HepG2 (cell line): ENCODE results near the gene HOXA13. TPM values are rescaled to one million over a fixed set of nuclear protein-coding genes. Genes with fewer than 3 reads are reported as not detected.

ENCODE experiments used
- ATAC-seq: fragments of 200-7000 bp; cut with Tn5 transposase; 3 replicates; pipeline ENCODE4 v1.9.1; 2020; ENCODE audit warnings: mild to moderate bottlenecking, moderate library complexity
- BruUV-seq: library from RNA; stranded (reverse); fragments of 400-500 nt; replicated peaks from 2 replicates; lab custom pipeline; 2021; lab: Mats Ljungman, UMichigan
- CTCF ChIA-PET: fragments of 300-600 bp; formaldehyde crosslinking; extraction: SDS; loops from one replicate; lab custom pipeline; 2021; ENCODE audit warnings: low total read pairs, inconsistent platforms, low intra/inter-chr PET ratio; lab: Yijun Ruan, JAX
- POLR2A ChIA-PET: fragments of 350-600 bp; sonication (Branson Sonifier 250); formaldehyde crosslinking; loops from one replicate; lab custom pipeline; 2020; ENCODE audit warnings: antibody characterized with exemption, inconsistent platforms; lab: Yijun Ruan, JAX
- DNase-seq: peaks from one replicate; pipeline ENCODE4 v3.0.0-alpha.2; 2015; ENCODE audit warnings: low spot score
- FAIRE-seq: peaks from 3 replicates; lab custom pipeline; 2011; peaks lifted over from hg19 to GRCh38; lab: Jason Lieb, UNC
- H2AFZ ChIP-seq: one replicate; pipeline ENCODE4 v1.6.1; 2011; ENCODE audit warnings: low read length, inconsistent platforms
- H3K27ac ChIP-seq: fragments of 300-600 bp; 3 replicates; pipeline ENCODE4 v1.8.0; 2011; ENCODE audit warnings: mixed run types, mild to moderate bottlenecking, mixed read lengths, low read length, inconsistent platforms; ENCODE audit not compliant: insufficient read depth; ENCODE audit errors: extremely low read length
- H3K27me3 ChIP-seq, 2 experiments: fragments of 200-600 bp in 1 of 2; 2 replicates in 1 of 2; 3 replicates in 1 of 2; pipeline versions ENCODE4 v1.6.0 to v1.8.0; 2011; ENCODE audit warnings: low read length in 2 of 2, mild to moderate bottlenecking in 2 of 2, moderate library complexity in 2 of 2, inconsistent platforms in 1 of 2; ENCODE audit not compliant: insufficient read depth in 2 of 2, control insufficient read depth in 1 of 2
- H3K36me3 ChIP-seq, 2 experiments: fragments of 200-600 bp in 1 of 2; replicated peaks in 1 of 2; 2 replicates in 1 of 2; 3 replicates in 1 of 2; pipeline versions ENCODE4 v1.5.1 to v1.8.0; 2011; ENCODE audit warnings: low read length in 2 of 2, inconsistent platforms in 1 of 2; ENCODE audit not compliant: insufficient read depth in 2 of 2, control insufficient read depth in 1 of 2
- H3K4me1 ChIP-seq: 2 replicates; pipeline ENCODE4 v1.5.1; 2012; ENCODE audit warnings: low read length, inconsistent platforms; ENCODE audit not compliant: insufficient read depth
- H3K4me2 ChIP-seq: 2 replicates; pipeline ENCODE4 v1.6.0; 2011; ENCODE audit warnings: low read depth, low read length, inconsistent platforms
- H3K4me3 ChIP-seq, 3 experiments: fragments of 200-600 bp in 1 of 3; sonication (generic), shearing (Covaris generic) in 1 of 3; replicated peaks in 1 of 3; 2 replicates each; pipeline ENCODE4 v1.5.1; 2011 to 2016; ENCODE audit warnings: low read length in 3 of 3, inconsistent platforms in 2 of 3, low read depth in 2 of 3, mild to moderate bottlenecking in 2 of 3, control low read depth in 1 of 3, mixed read lengths in 1 of 3; ENCODE audit not compliant: insufficient read depth in 1 of 3
- H3K79me2 ChIP-seq: one replicate; pipeline ENCODE4 v1.6.1; 2011; ENCODE audit warnings: low read length, inconsistent platforms; ENCODE audit not compliant: insufficient read depth
- H3K9ac ChIP-seq: 2 replicates; pipeline ENCODE4 v1.6.0; 2011; ENCODE audit warnings: mild to moderate bottlenecking, low read depth, low read length, inconsistent platforms; ENCODE audit not compliant: insufficient read depth
- H3K9me3 ChIP-seq: 2 replicates; pipeline ENCODE4 v1.5.1; 2012; ENCODE audit warnings: mild to moderate bottlenecking, low read length
- H4K20me1 ChIP-seq: 2 replicates; pipeline ENCODE4 v1.6.0; 2011; ENCODE audit warnings: inconsistent platforms, mild to moderate bottlenecking, low read length, moderate library complexity; ENCODE audit not compliant: insufficient read depth
- AKNA ChIP-seq: sonication (generic); formaldehyde crosslinking; IDR thresholded peaks from 2 replicates; pipeline ENCODE4 v1.4.0; 2020; ENCODE audit warnings: missing genetic modification reagents, borderline replicate concordance
- BCLAF1 ChIP-seq: fragments of 450-650 bp; IDR thresholded peaks from 2 replicates; pipeline ENCODE4 v1.6.1; 2017; ENCODE audit warnings: mild to moderate bottlenecking
- EHMT2 ChIP-seq: fragments of 200-600 bp; sonication (generic); IDR thresholded peaks from 2 replicates; pipeline ENCODE4 v1.7.0; 2017; ENCODE audit warnings: antibody characterized with exemption, low read depth, low read length, borderline replicate concordance
- FOXJ3 ChIP-seq: sonication (generic); formaldehyde crosslinking; IDR thresholded peaks from 2 replicates; pipeline ENCODE4 v1.4.0; 2020; ENCODE audit warnings: missing genetic modification reagents, mild to moderate bottlenecking, borderline replicate concordance
- HIVEP1 ChIP-seq: sonication (generic); formaldehyde crosslinking; IDR thresholded peaks from 2 replicates; pipeline ENCODE4 v1.4.0; 2020; ENCODE audit warnings: mild to moderate bottlenecking, missing genetic modification reagents
- KMT2A ChIP-seq: sonication (generic); formaldehyde crosslinking; IDR thresholded peaks from 2 replicates; pipeline ENCODE4 v1.4.0; 2020; ENCODE audit warnings: missing genetic modification reagents
- MTA1 ChIP-seq: sonication (generic); formaldehyde crosslinking; IDR thresholded peaks from 2 replicates; pipeline ENCODE4 v1.4.0; 2020; ENCODE audit warnings: missing genetic modification reagents, mild to moderate bottlenecking, borderline replicate concordance
- MTA3 ChIP-seq: sonication (generic); formaldehyde crosslinking; IDR thresholded peaks from 2 replicates; pipeline ENCODE4 v1.4.0; 2020; ENCODE audit warnings: missing genetic modification reagents
- MTF2 ChIP-seq: sonication (generic); formaldehyde crosslinking; IDR thresholded peaks from 2 replicates; pipeline ENCODE4 v1.5.0; 2020; ENCODE audit warnings: missing genetic modification reagents, borderline replicate concordance
- PITX1 ChIP-seq: sonication (generic); formaldehyde crosslinking; IDR thresholded peaks from 2 replicates; pipeline ENCODE4 v1.5.1; 2020; ENCODE audit warnings: mild to moderate bottlenecking, missing genetic modification reagents
- RBAK ChIP-seq: sonication (generic); formaldehyde crosslinking; IDR thresholded peaks from 2 replicates; pipeline ENCODE4 v1.5.1; 2020; ENCODE audit warnings: mild to moderate bottlenecking, missing genetic modification reagents
- TAF1 ChIP-seq: sonication (generic); formaldehyde crosslinking; IDR thresholded peaks from 2 replicates; pipeline ENCODE4 v1.4.0; 2020; ENCODE audit warnings: missing genetic modification reagents
- XRCC5 ChIP-seq: fragments of 200-400 bp; formaldehyde crosslinking; optimal IDR thresholded peaks from 2 replicates; pipeline ENCODE3; 2017; ENCODE audit warnings: mild to moderate bottlenecking, low read length
- ZC3H4 ChIP-seq: sonication (generic); formaldehyde crosslinking; IDR thresholded peaks from 2 replicates; pipeline ENCODE4 v1.4.0; 2020; ENCODE audit warnings: missing genetic modification reagents, borderline replicate concordance
- ZFP90 ChIP-seq: sonication (generic); formaldehyde crosslinking; IDR thresholded peaks from 2 replicates; pipeline ENCODE4 v1.8.0; 2022; ENCODE audit warnings: missing genetic modification reagents, mild to moderate bottlenecking, inconsistent platforms, borderline replicate concordance
- ZNF709 ChIP-seq: sonication (generic); formaldehyde crosslinking; IDR thresholded peaks from 2 replicates; pipeline ENCODE4 v1.5.0; 2020; ENCODE audit warnings: mild to moderate bottlenecking, missing genetic modification reagents
- ZNF800 ChIP-seq: sonication (generic); formaldehyde crosslinking; IDR thresholded peaks from 2 replicates; pipeline ENCODE4 v1.4.0; 2020; ENCODE audit warnings: missing genetic modification reagents
- WGBS: methylation state at CpG from one replicate; pipeline ENCODE4 v1.1.6; 2017; ENCODE audit warnings: low lambda C conversion rate; 5-methylcytosine and 5-hydroxymethylcytosine counted together
- in situ Hi-C: cut with HindIII; loops from 2 replicates; pipeline ENCODE4 v1.10.0; 2017; ENCODE audit warnings: low pct_unique_long_range_greater_than_20kb; ENCODE audit not compliant: extremely low pct_ligation_motif_present
- intact Hi-C: fragments of 100-400 bp; cut with micrococcal nuclease; formaldehyde crosslinking; loops from one replicate; pipeline ENCODE4 v1.10.0; 2022; ENCODE audit not compliant: unreplicated experiment
- polyA plus RNA-seq, 8 experiments: library from polyadenylated mRNA; depleted of rRNA in 3 of 8; stranded (reverse) in 7 of 8; unstranded in 1 of 8; fragments of >200 nt; fragmentation: Illumina TruSeq in 4 of 8; extraction: Trizol in 4 of 8; gene quantifications; 2 replicates each; pipeline versions ENCODE4 v1.2.1 to v1.2.3, GENCODE V29; 2011 to 2016; ENCODE audit warnings: low read depth in 4 of 8, missing spikeins in 1 of 8, mixed read lengths in 1 of 8; ENCODE audit not compliant: insufficient read depth in 1 of 8
- total RNA-seq, 5 experiments: library from RNA; depleted of rRNA; stranded (reverse); fragments of >200 nt; fragmentation: Illumina TruSeq; extraction: Trizol; gene quantifications; 2 replicates each; pipeline ENCODE4 v1.2.3, GENCODE V29; 2016; ENCODE audit warnings: low read depth in 1 of 5

HOXA13 gene
- total and polyA plus RNA-seq, 2 of the 13 experiments (the other 11 are each of a cell fraction or from before 2014, with no cell fraction given), result 0.01 to 0.04 TPM

GRCh38 chr7:27194002-27194352 lies 5.9 kb downstream of the HOXA13 start:
- H3K27me3 ChIP-seq, result peaks cover 9 to 68% of the 10 kb centered on the region in 2 experiments
- H3K9me3 ChIP-seq, result no peaks in the 10 kb centered on the region
- no TSS peak for BruUV-seq
- no peak overlapping the region for H3K4me2 ChIP-seq
- no peaks in the 10 kb centered on the region for H3K79me2 ChIP-seq
- DNase-seq, result no peak
- in situ Hi-C loops (no loop called here), intact Hi-C loops (loop anchor here (10.0 kb wide), 1 partner anchor 411 kb away; no protein-coding TSS in a partner anchor)
- no peak overlapping the region for H2AFZ ChIP-seq
- no peak for ATAC-seq
- ChIA-PET CTCF (no interaction called here), POLR2A (no interaction called here)
- H3K27ac ChIP-seq, result no peak overlapping the region
- peaks cover 1% of the 10 kb centered on the region; the same call in 1 of the 2 replicates for H4K20me1 ChIP-seq
- FAIRE-seq, result no peak
- WGBS, result 44% methylated on average over 2 of the region's 2 CpGs
- H3K4me3 ChIP-seq, result no peak overlapping the region
- H3K4me1 ChIP-seq, result peaks cover 12% of the 10 kb centered on the region
- no peaks in the 10 kb centered on the region for H3K36me3 ChIP-seq
- no peak overlapping the region for H3K9ac ChIP-seq
- TF ChIP-seq XRCC5 (no peak), EHMT2 (no peak), PITX1 (CRISPR knock-in tag) (no peak), ZC3H4 (CRISPR knock-in tag) (no peak), RBAK (CRISPR knock-in tag) (no peak), TAF1 (no peak), BCLAF1 (no peak), MTA1 (CRISPR knock-in tag) (no peak), MTF2 (CRISPR knock-in tag) (no peak), ZNF709 (CRISPR knock-in tag) (no peak), ZFP90 (no peak), KMT2A (no peak), FOXJ3 (CRISPR knock-in tag) (no peak), AKNA (no peak), MTA3 (CRISPR knock-in tag) (no peak), HIVEP1 (CRISPR knock-in tag) (no peak), ZNF800 (CRISPR knock-in tag) (no peak)
